Left hindlimb (tissue), 1 donor: ENCODE measurements around the gene EPS8L1.

ENCODE experiments used
- DNase-seq: peaks from one replicate; pipeline ENCODE4 v3.0.0-alpha.2; 2018

The EPS8L1 gene

DNA sequence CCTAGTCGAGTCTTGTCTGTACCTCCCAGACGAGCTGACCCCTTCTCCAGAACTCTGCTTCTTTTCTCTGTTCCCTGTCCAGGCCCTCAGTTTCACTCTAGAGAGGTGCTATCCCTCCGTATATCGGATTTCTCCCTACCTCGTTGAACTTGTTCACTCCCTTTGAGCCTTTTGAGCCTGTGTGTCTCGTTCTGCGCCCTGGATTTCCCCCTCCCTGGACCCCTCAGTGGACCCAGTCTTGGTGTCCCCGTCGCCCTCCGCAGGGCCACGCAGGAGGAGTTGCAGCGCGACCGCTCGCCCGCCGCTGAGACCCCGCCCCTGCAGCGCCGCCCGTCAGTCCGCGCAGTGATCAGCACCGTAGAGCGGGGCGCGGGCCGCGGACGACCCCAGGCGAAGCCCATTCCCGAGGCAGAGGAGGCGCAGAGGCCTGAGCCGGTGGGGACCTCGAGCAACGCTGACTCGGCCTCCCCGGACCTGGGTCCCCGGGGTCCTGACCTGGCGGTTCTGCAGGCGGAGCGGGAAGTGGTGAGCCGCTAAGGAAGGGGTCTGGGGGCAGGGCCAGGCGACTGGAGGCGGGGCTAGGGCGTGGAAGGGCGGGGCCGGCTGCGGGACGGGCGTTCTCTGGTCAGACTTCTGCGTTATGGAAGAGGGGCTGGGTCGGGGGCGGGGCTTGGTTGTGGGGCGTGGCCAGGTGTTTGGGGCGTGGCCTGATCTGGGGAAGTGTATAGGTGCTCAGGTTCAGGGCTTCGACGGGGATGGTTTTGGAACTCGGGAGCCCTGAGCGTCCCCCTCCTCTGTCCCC is 5.5 kb downstream of the EPS8L1 start:
- DNase-seq, result peak; percentile 79

DNA sequence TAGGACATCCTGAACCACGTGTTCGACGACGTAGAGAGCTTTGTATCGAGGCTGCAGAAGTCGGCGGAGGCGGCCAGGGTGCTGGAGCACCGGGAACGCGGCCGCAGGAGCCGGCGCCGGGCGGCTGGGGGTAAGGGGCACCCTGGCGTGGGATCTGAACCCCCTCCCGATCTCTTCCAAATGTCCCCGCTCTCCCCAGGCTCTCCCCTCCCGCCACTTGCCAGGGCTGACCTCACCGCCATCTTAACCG is 6.0 kb downstream of the EPS8L1 start:
- no peak for DNase-seq

DNA sequence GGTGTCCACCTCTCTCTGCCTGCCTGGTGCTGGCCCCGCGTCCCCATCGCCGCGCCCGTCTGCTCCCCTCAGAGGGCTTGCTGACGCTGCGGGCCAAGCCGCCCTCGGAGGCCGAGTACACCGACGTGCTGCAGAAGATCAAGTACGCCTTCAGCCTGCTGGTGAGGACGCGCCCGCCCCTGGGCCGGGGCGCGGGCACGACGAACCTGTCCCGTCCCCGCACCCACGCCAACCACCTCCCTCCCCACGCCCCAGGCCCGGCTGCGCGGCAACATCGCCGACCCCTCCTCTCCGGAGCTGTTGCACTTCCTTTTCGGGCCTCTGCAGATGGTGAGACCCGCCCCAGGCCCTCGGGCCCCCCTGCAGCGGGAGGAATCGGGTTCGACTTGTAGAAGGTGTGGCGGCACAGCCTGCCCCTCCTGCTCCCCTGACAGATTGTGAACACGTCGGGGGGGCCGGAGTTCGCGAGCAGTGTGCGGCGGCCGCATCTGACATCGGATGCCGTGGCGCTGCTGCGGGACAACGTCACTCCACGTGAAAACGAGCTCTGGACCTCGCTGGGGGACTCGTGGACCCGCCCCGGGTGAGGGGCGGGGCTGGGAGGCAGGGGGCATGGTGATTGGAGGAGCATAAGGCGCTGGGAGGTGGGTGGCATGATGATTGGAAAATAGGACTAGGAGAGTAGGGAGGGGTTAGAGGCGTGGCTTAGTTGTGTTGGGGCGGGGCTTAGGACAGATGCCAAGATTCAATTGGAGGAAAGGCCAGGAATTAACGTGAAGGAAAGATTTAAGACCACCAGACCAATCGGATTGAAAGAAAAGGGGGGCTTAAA is 6.6 kb downstream of the EPS8L1 start:
- peak; percentile 57 for DNase-seq

DNA sequence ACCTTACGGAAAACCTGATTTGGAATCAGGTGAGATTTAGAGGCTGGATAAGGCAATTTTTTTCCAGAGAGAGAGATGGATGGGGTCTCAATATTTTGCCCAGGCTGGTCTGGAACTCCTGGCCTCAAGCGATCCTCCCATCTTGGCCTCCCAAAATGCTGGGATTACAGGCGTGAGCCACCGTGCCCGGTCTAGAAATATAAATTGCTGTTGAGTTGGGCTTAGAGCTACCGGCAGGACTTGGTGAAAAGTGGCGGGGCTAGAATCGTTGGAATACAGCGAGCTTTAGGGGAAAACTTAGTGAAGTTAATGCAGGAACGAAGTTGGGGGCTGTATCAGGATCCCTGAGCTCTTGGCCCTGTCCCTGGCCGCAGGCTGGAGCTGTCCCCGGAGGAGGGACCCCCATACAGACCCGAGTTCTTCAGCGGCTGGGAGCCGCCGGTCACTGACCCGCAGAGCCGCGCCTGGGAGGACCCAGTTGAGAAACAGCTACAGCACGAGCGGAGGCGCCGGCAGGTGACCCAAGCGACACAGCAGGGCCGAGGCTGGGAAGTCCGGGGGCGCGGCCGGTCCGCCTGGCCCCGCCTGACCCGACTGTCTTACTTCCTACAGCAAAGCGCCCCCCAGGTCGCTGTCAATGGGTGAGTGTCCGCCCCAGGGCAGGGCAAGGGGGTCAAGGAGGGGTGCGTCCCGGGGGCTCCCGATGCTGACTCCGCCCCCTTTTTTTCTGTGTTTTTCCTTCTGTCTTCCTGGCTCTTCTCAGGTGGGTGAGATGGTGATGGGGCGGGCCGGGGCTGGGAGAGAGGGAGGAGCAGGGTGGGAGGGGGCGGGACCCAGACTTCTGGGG is 7.6 kb downstream of the EPS8L1 start:
- DNase-seq, result no peak

DNA sequence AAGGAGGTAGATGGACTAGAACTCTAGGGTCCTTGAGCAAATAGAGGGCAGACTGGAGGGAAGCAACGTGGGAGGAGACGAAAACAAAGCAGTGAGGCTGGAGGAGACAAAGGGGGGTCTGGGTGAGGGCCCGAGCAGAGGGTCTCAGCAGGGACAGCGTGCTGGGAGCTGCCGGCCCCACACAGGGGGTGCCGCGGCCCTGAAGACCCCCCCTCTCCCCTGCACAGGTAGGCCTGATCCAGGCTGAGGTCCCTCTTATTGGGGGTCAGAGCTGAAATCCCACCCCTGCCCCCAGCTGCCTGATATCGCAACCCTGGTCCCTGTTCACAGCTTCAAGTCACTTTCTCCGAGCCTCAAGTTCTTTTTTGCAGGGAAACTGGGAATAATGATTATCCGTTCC is 8.7 kb downstream of the EPS8L1 start:
- DNase-seq, result no peak

DNA sequence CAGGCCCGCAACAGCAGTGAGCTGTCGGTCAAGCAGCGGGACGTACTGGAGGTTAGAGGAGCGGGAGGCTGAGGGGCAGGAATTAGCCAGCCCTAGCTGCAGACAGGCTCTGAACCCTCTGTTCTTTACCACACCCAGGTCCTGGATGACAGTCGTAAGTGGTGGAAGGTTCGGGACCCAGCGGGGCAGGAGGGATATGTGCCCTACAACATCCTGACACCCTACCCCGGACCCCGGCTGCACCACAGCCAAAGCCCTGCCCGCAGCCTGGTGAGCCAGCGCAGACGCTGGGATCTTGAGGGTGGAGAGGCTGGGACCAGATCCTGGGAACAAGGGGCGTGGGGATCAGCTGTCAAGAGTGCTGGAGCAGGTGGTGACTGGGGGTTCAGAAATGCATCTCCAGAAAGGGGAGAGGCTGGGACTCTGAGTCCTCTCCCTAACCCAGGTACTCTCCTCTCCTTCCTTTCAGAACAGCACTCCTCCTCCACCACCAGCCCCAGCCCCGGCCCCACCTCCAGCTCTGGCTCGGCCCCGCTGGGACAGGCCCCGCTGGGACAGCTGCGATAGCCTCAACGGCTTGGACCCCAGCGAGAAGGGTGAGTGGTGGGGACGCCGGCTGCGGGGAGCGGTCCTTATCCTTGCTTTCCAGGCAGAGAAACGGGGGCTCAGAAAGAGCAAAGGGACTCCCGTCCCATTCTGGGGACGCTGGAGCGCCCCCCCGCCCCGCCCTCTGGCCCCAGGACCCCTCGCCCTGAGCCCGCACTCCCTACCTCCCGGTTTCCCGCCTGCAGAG is 10.4 kb downstream of the EPS8L1 start:
- no peak for DNase-seq

DNA sequence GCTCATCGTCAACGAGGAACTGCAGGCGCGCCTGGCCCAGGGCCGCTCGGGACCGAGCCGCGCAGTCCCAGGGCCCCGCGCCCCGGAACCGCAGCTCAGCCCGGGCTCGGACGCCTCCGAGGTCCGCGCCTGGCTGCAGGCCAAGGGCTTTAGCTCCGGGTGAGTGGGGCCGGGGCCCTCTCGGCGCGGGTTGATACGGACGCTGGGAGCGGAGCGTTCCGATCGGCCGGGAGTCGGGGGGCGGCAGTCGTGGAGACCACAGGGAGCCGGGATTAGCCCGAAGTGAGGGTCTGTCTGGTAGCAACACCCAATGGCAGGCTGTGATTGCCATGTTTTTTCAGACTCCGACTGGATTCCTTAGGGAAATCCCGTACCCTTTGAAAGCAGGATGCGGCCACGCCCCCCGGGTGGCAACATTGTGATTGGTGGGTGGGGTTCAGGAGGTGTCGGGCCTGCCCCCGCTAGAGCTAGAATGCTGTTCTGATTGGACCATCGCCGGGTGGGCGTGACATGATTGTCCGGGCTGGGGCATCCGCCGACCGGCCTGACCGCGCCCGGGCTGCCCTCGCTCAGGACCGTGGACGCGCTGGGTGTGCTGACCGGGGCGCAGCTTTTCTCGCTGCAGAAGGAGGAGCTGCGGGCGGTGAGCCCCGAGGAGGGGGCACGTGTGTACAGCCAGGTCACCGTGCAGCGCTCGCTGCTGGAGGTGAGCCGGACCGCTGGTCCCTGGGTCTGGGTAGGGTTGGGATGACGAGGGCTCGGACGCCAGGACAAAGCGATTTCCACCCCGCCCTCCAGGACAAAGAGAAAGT is 11.3 kb downstream of the EPS8L1 start:
- DNase-seq, result peak; percentile 88

DNA sequence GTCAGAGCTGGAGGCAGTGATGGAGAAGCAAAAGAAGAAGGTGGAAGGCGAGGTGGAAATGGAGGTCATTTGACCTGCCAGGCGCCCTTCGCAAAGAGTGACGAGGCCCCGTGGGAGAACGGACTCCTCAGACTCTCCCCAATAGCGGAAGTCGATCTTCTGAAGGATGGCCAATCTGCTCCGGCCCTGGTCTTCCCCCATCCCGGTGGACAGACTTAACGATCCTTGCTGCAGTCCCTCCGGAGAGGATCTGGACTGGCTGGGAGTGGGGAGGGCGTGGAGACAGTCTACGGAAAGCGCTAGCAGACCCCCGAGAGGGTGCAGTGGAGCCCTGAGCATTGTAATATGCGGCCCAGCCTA is 11.9 kb downstream of the EPS8L1 start:
- no peak for DNase-seq

DNA sequence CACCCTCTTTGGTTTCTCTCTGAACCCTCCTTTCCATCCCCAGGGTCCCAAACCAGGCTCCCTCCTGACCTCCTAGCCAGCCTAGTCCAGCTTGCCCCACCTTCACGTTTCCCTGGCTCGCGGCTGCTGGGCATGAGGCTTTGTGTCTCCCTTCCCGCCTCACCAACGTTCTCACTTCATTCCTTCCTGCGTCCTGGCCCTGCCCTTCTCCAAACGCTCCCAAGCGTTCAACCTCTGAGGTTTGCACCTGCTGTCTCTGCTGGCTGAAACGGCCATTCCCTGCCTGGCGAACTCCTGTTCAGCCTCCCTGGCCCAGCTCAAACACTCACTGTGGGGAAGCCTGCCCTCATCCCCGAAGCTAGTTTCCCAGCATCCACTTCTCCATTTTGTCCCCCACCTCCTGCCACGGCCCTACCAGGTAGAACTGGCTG is 12.4 kb downstream of the EPS8L1 start:
- DNase-seq, result no peak

DNA sequence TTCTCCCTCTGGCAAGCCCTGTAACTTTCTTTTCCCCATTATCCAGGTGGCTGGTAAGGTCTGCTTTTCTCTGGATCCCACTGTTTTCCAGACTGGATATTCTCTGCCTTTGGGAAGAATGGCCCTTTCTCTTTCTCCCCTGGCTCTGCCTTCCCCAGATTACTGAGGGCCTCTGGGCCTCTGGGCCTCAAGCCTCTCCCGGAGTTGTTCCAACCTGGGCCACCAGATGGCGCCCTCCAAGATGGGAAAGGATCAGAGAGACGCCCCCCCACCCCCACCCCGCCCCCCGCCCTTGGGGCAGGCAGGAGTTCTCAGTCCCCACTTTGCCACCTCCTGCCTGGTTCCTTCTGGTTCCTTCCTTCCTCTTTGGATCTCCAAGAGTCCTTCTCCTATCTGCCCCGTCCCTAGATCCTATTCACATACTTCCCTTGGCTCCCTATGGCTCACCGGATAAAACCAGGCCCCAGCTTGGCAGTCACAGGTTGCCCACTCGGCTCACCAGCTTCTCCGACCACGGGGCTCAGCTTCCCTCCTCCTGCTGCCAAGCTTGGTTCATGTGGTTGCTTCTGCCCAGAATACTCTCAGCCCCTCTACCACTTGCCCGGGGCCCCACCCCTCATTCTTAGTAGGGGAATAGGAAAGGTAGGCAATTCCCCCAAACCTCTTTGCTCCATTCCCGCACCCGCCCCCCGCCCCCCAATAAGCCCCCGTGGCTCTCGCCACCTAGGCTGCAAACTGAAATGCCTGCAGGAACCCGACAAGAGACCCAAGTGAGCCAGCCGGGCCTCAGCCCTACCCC is 13.1 kb downstream of the EPS8L1 start:
- DNase-seq, result no peak

DNA sequence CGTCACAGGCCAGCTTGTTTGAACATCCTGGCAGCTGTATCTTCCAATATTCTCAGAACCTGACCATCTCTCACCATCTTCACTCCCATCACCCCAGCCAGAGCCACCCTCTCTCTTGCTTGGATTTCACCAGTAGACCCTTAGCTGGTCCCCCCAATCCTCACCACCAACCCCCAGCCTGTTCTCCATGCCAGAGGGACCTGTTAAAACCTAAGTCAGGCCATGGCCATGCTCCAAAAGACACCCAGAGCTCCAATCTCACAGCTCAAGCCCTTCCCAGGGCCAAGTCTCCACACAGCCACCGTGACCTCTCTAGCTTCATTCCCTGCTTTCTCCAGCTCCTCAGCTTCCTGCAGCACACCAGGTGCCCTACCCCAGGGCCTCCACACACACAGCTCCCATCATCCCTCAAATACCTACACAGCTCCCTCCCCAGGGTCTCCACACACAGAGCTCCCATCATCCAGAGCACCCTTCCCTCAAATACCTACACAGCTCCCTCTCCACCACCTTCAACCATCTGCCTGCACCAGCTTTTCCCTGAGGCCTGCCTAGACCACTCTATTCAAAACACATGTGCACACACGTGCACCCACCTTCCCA is 13.8 kb downstream of the EPS8L1 start:
- DNase-seq, result no peak

DNA sequence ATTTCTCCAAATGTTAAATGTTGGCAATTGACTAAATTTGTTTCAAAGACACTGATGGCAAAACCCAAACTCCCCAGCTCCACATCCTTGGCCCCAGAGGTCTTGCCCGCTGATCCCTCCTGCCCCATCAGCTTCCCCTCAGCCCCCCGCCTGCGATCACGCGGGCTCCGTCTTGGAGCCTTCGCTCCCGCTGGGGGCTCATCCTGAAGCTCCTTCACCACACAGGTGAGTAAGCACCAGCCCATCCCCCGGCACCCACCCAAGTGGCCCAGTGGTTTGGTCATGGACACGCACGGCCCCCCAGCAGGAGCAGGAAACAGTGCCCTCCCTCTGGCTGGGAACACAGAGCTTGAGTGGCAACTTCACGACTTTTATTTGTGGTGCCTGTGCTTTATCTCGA is 14.9 kb downstream of the EPS8L1 start:
- DNase-seq, result no peak

DNA sequence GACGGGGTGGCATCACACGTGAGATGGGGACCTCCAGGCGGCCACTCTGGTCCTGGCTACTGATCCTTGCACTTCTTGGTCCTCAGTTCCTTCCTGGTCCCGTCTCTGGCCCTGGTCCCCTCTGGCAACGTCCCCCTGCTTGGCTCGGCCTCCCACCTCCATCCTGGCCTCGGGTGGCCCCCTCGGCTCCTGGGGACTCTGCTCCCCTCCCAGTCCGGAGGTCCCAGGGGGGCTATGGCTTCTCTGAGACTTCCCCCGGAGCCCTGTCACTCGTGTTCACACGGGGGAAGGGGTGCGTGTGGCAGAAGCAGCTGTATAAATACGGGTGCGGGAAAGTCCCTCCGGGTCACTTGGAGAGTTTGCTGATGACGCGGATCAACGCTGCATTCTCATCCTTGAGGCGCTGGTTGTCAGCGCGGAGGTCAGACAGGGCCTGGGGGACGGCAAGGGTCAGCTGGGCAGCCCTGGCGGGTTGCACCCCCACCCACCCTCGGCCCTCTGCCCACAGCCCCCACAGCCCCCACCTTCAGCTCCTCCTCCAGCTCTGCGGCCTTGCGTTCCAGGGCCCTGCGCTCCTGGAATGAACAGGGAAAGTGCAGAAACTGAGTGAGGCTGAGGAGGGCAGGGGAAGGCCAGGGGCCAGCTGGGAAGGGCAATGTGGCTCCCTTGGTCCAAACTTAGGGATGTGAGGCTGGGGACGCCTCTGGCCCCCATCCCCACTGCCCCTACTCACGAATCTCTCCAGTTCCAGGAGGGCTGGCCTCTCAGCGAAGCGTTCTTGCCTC is 15.6 kb downstream of the EPS8L1 start:
- DNase-seq, result no peak

DNA sequence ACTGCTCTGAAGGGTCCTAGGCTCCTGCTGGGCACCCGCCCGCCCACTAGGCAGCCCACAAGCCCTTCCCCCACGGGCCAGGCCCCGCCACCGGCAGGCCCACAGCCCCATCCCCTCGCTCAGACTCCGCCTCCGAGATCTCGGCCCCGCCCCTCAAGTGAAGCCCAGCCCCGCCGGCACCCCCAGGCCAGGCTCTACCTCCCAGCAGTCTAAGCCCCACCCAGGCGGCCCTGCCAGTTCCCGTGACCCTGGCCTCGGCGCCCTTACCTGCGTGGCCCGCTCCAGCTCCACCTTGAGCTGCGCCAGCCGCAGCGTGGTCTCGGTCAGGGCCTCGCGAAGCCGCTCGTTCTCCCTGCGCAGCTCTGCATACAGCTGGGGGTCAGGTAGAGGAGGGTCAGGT is 16.3 kb downstream of the EPS8L1 start:
- no peak for DNase-seq

DNA sequence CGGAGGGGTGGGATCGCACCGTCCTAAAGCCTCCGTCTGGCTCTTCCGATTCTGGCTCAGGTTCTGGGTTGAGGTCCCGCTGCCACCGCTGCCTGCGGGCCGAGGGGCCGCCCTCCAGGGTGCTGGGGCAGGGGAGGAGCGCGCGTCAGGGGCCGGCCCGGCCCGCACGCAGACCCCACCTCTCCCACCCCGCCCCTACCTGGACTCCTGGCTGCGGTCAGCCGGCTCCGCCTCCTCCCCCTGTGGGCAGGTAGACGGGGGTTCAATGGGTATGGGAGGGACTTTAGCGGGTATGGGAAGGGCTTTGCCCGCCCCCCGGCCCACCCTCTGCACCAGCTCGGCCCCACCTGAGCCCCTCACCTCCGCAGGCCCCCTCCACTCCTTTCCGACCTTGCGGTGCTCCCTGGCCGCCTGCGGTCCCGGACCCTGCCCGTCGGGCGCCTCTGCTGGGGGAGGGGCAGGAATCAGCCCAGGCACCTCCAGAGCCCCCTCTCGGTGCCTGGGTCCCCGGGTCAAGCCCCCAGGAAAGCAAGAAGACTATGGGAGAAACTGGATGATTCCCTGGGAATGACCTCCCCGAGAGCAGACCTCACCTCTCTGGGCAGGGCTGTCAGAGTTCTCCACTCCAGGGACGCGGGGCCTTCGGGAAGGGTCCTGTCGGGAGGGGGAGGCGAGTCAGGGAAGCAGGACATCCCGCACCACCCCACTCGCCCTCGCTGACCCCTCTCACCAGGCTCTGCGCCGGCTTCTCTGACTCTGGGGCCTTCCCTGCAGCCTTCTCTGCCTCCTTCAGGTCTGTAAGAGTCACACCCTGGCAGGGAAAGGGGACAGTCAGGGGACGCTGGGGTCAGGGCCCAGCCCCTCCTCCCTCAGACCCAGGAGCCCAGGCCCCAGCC is 17.0 kb downstream of the EPS8L1 start:
- no peak for DNase-seq

DNA sequence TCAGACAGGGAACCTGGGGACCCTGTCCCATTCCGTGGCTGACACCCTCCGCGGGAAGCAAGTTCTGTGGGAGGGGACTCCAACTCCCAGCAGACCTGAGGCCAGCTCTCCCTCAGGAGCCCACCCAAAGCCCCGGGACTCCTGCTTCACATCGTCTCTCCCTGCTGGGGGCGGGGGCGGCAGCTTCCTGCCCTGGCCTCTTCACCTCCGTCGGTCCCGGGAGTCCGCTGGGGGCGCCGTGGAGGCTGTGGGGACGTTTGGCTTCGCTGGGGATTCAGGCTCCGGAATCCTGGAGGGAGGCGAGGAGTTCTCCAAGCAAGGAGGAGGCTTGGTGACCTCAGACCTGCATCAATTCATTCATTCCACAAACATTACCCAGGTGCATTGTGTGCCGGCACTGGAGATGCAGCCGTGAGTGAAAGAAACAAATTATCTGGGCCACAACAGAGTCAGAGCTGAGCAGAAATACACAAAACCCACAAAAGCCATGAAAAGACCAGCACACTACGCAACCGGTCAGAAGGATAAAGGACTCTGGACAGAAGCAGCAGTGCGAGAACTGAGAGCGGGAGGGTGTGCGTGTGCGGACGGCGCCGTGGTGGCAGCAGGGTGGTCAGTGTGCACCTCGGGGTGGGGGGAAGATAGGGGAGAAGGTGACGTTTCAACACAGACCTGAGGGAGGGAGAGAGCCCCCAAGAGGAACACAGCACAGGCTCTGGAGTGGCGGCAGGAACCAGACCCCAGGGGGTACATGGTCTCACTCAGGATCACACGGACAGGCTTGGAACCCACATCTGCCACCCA is 19.0 kb downstream of the EPS8L1 start:
- no peak for DNase-seq

DNA sequence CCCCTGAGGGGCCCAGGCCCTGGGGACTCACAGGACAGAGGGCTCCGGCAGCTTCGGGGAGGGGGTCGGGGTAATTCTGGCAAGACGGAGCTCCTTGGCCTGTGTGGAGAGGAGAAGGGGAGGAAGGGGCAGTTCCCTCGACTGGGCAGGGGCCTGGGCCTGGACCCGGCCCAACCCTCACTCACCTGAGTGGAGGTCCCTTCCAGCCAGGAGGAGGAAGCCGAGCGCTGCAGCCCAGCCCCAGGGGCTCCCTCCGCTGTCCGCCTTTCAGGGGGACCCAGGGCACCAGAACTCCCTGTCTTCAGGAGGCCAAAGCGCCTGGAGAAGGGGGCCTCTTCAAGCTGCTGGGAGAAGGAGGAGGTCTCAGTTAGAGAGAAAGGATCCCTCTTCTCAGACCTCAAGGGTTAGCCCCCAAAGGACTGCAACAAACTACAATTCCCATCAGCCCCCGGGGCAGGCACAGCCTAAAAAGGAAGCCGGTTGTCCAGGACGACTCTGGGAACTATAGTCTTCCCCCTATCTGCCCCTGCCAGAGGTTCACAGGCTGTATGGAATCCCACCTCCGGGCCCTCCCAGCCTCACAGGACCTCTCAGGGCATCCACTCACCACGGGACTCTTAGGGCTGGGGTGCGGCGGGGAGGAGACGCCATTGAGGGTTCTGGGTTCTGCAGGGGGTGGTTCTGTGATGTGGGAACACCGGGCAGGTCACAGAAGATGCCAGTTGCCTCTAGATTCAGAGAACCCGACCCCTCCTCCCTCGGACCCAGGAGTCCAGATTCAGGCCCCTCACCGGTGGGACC is 19.8 kb downstream of the EPS8L1 start:
- DNase-seq, result no peak
